Testis (tissue), 3 donors: ENCODE data around the gene PPM1K. TPM values are rescaled to one million over a fixed set of nuclear protein-coding genes. Genes with fewer than 3 reads are reported as not detected.
A peak's percentile ranks its signal among the peaks of the same experiment; 100 is the strongest.

ENCODE experiments used
- DNase-seq: peaks from one replicate; pipeline ENCODE4 v3.0.0-alpha.2; 2019
- H3K27ac ChIP-seq, 2 donors: fragments of 200-600 bp; sonication (generic); one replicate each; pipeline ENCODE4 v1.5.1; 2019
- H3K27me3 ChIP-seq: fragments of 200-600 bp; sonication (generic); one replicate; pipeline ENCODE4 v1.5.1; 2019
- H3K36me3 ChIP-seq: fragments of 200-600 bp; sonication (generic); one replicate; pipeline ENCODE4 v1.5.1; 2017; ENCODE audit warnings: low read depth; ENCODE audit errors: missing control alignments
- H3K4me1 ChIP-seq: fragments of 200-600 bp; sonication (generic); one replicate; pipeline ENCODE4 v1.5.1; 2019
- H3K4me3 ChIP-seq, 2 donors: fragments of 200-600 bp; sonication (generic); one replicate each; pipeline ENCODE4 v1.5.1; 2017 to 2019
- H3K9me3 ChIP-seq: fragments of 200-600 bp; sonication (generic); one replicate; pipeline ENCODE4 v1.5.1; 2017
- POLR2A ChIP-seq: fragments of 450-650 bp; IDR thresholded peaks from one replicate; pipeline ENCODE4 v1.6.1; 2017; ENCODE audit warnings: antibody characterized with exemption, mild to moderate bottlenecking, moderate library complexity
- WGBS, 2 donors: methylation state at CpG; one replicate each; pipeline ENCODE4 v1.1.5; 2018; 5-methylcytosine and 5-hydroxymethylcytosine counted together
- intact Hi-C: fragments of 100-400 bp; cut with DNase I; formaldehyde crosslinking; loops from one replicate; pipeline ENCODE4 v1.15.1; 2023; ENCODE audit warnings: low total_unique reads
- polyA plus RNA-seq: library from polyadenylated mRNA; stranded (reverse); fragments of 350-450 nt; fragmentation: Illumina TruSeq; extraction: RNeasy Lipid Tissue Mini Kit (QIAGEN cat#74804); gene quantifications from one replicate; pipeline ENCODE4 v1.2.3, GENCODE V29; 2014; ENCODE audit warnings: low read depth, low replicate concordance; ENCODE audit not compliant: insufficient read depth
- total RNA-seq, 2 donors: library from RNA; depleted of rRNA; stranded (reverse); fragments of >200 nt; gene quantifications; one replicate each; pipeline ENCODE4 v1.2.3, GENCODE V29; 2016
- TF ChIP-seq, protein P1 (sequence below), 3 experiments: fragments of 450-650 bp in 2 of 3; fragments of 200-600 bp in 1 of 3; sonication (generic) in 1 of 3; IDR thresholded peaks; one replicate each; pipeline ENCODE4 v1.5.1; 2016 to 2019; ENCODE audit warnings: antibody characterized with exemption in 3 of 3, mild to moderate bottlenecking in 2 of 3, moderate library complexity in 1 of 3

Gene PPM1K
- total and polyA plus RNA-seq, 3 donors from 2014 or later = 40.6 to 104 (median 76.5) TPM

DNA sequence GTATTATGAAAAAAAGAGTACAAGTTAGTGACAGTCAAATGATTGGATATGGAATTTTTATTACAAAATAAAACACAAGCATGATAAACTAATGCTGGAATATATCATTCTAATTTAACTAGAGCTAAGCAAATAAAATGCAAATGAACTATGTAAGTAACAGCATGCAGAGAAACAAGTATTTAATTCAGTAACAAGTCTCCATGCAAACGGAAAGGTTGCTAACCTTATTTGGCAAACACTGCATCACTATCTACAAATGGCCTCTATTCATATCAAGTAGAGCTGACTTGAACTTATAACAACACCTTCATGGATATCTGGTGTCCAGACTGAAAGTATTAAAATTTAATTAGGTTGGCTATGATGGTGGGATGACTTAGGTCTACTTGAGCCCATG lies 15.4 kb downstream of the PPM1K start:
- no peak for DNase-seq

DNA sequence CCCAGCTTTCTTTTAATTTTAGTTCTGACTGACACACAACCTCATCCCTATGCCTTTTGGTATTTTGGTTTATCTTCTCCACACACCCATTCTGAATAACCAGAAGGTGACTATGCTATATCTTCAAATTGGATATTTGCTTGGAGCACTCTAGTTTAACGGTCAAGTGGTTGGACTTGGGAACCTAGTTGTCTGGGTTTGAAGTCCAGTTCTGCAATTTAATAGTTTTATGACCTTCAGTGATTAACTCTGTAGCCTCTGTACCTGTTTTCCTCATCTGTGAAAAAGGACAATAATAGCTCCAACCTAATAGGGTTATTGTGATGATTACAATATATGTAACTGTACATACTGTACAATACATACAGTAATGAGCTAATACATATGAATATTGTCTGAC lies 20.0 kb downstream of the PPM1K start:
- H3K27ac ChIP-seq = no peak overlapping the region
- no peak for DNase-seq
- H3K4me1 ChIP-seq = peaks cover 8% of the 10 kb centered on the region
- no peak overlapping the region for H3K4me3 ChIP-seq
- no peaks in the 10 kb centered on the region for H3K36me3 ChIP-seq
- no peaks in the 10 kb centered on the region for H3K9me3 ChIP-seq
- TF ChIP-seq POLR2A = no peak
- H3K27me3 ChIP-seq = no peaks in the 10 kb centered on the region
- 87 to 100% methylated on average over 1 of the region's 1 CpG for WGBS, 2 donors
- intact Hi-C loops = no loop called here

More for the DNA sequence above, 15.4 kb downstream of the PPM1K start:
- H3K27ac ChIP-seq = peak overlapping the region; percentile 39 to 43
- no peak overlapping the region for H3K4me3 ChIP-seq
- no peaks in the 10 kb centered on the region for H3K27me3 ChIP-seq
- intact Hi-C loops = no loop called here
- H3K4me1 ChIP-seq = peaks cover 14% of the 10 kb centered on the region
- no peaks in the 10 kb centered on the region for H3K36me3 ChIP-seq
- WGBS, 2 donors = 65 to 86% methylated on average over 1 of the region's 1 CpG
- H3K9me3 ChIP-seq = no peaks in the 10 kb centered on the region
- TF ChIP-seq, protein P1, sequence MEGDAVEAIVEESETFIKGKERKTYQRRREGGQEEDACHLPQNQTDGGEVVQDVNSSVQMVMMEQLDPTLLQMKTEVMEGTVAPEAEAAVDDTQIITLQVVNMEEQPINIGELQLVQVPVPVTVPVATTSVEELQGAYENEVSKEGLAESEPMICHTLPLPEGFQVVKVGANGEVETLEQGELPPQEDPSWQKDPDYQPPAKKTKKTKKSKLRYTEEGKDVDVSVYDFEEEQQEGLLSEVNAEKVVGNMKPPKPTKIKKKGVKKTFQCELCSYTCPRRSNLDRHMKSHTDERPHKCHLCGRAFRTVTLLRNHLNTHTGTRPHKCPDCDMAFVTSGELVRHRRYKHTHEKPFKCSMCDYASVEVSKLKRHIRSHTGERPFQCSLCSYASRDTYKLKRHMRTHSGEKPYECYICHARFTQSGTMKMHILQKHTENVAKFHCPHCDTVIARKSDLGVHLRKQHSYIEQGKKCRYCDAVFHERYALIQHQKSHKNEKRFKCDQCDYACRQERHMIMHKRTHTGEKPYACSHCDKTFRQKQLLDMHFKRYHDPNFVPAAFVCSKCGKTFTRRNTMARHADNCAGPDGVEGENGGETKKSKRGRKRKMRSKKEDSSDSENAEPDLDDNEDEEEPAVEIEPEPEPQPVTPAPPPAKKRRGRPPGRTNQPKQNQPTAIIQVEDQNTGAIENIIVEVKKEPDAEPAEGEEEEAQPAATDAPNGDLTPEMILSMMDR (IDR thresholded peaks at IDR 0.05) = no peak
- no peak for TF ChIP-seq POLR2A

- TF ChIP-seq, protein P1 (IDR thresholded peaks at IDR 0.05) = no peak
- TF ChIP-seq POLR2A = no peak
- H3K27me3 ChIP-seq = no peaks in the 10 kb centered on the region
- no peak overlapping the region for H3K27ac ChIP-seq
- H3K4me1 ChIP-seq = no peaks in the 10 kb centered on the region
- WGBS, 2 donors = 93 to 94% methylated on average over 2 of the region's 2 CpGs
- intact Hi-C loops = no loop called here
- H3K9me3 ChIP-seq = no peaks in the 10 kb centered on the region
- DNase-seq = no peak
- no peak overlapping the region for H3K4me3 ChIP-seq
- H3K36me3 ChIP-seq = no peaks in the 10 kb centered on the region
These were observed 26.6 kb downstream of the PPM1K start for GRCh38 chr4:88257726-88258125.

DNA sequence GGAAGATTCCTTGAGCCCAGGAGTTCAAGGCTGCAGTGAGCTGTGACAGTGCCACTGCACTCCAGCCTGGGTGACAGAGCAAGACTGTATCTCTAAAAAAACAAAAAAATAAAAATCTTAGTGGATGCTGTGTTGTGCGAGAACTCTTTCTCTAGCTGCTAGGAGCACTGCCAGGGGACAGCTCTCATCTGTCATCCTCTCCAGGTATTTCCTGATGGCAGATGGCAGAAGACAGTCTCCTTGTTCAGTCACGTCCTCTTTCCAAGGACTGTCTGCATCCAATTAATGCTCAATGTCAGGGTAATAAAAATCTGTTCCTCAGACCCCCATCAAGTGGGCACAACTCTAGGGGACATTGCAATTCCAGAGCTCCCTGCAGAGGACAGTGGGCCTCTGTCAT lies 29.2 kb downstream of the PPM1K start:
- intact Hi-C loops = no loop called here
- Histone ChIP-seq H3K4me3 (no peak overlapping the region), H3K4me1 (no peaks in the 10 kb centered on the region), H3K27me3 (no peaks in the 10 kb centered on the region), H3K9me3 (no peaks in the 10 kb centered on the region), H3K27ac (no peak overlapping the region), H3K36me3 (no peaks in the 10 kb centered on the region)
- WGBS, 2 donors = 78 to 82% methylated on average over 2 of the region's 2 CpGs
- no peak for TF ChIP-seq POLR2A
- TF ChIP-seq, protein P1 (IDR thresholded peaks at IDR 0.05) = no peak
- no peak for DNase-seq

DNA sequence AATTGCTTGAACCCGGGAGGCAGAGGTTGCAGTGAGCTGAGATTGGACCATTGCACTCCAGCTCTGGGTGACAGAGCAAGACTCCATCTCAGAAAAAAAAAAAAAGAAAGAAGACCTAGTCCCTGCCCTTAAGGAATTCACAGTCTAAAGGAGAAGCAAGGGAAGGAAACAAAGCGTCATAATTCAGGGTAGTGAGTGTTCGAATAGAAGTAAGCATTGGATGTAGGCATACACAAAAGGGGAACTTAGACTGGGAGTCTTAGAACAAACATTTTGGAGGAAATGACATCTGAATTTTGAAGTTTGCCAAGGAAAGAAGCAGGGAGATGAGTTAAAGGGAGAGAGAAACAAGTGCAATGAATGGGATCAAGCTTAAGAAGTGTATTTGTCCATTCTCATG lies 32.4 kb downstream of the PPM1K start:
- H3K4me3 ChIP-seq = no peak overlapping the region
- no peaks in the 10 kb centered on the region for H3K9me3 ChIP-seq
- TF ChIP-seq, protein P1 (IDR thresholded peaks at IDR 0.05) = no peak
- TF ChIP-seq POLR2A = no peak
- H3K27me3 ChIP-seq = no peaks in the 10 kb centered on the region
- H3K4me1 ChIP-seq = no peaks in the 10 kb centered on the region
- WGBS, 2 donors = 91% methylated on average over 3 of the region's 3 CpGs
- DNase-seq = no peak
- no peaks in the 10 kb centered on the region for H3K36me3 ChIP-seq
- intact Hi-C loops = no loop called here
- H3K27ac ChIP-seq = no peak overlapping the region
